ENCODE results near the gene WFIKKN1.

WFIKKN1 gene

GRCh38 chr16:641326-642188, 10.8 kb downstream of the WFIKKN1 start, which contains the start of gene MCRIP2 (continued):
- TF ChIP-seq YY1 (tag by site-specific recombination; IDR thresholded peaks at IDR 0.05), result peak; percentile 60; the same call in 1 of the 2 replicates
- TF ChIP-seq, protein P1, sequence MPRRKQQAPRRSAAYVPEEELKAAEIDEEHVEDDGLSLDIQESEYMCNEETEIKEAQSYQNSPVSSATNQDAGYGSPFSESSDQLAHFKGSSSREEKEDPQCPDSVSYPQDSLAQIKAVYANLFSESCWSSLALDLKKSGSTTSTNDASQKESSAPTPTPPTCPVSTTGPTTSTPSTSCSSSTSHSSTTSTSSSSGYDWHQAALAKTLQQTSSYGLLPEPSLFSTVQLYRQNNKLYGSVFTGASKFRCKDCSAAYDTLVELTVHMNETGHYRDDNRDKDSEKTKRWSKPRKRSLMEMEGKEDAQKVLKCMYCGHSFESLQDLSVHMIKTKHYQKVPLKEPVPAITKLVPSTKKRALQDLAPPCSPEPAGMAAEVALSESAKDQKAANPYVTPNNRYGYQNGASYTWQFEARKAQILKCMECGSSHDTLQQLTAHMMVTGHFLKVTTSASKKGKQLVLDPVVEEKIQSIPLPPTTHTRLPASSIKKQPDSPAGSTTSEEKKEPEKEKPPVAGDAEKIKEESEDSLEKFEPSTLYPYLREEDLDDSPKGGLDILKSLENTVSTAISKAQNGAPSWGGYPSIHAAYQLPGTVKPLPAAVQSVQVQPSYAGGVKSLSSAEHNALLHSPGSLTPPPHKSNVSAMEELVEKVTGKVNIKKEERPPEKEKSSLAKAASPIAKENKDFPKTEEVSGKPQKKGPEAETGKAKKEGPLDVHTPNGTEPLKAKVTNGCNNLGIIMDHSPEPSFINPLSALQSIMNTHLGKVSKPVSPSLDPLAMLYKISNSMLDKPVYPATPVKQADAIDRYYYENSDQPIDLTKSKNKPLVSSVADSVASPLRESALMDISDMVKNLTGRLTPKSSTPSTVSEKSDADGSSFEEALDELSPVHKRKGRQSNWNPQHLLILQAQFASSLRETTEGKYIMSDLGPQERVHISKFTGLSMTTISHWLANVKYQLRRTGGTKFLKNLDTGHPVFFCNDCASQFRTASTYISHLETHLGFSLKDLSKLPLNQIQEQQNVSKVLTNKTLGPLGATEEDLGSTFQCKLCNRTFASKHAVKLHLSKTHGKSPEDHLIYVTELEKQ (tag by site-specific recombination; IDR thresholded peaks at IDR 0.05; ENCODE audit: borderline replicate concordance), result no peak
- peak; percentile 49; the same call in 1 of the 2 replicates for TF ChIP-seq ZIC2 (tag by site-specific recombination; IDR thresholded peaks at IDR 0.05)
- TF ChIP-seq ZNF624 (tag by site-specific recombination; IDR thresholded peaks at IDR 0.05), result no peak
- TF ChIP-seq KLF17 (tag by site-specific recombination; IDR thresholded peaks at IDR 0.05), result 0 out of 2 replicates have a peak, but pooled peaks have one; percentile 44
- peak; percentile 51; the same call in 1 of the 2 replicates for TF ChIP-seq SP3 (tag by site-specific recombination; IDR thresholded peaks at IDR 0.05)
- TF ChIP-seq ZNF791 (tag by site-specific recombination; IDR thresholded peaks at IDR 0.05), result no peak
- peak; percentile 69; the same call in 1 of the 2 replicates for TF ChIP-seq GLIS2 (tag by site-specific recombination; IDR thresholded peaks at IDR 0.05)
- no peak for TF ChIP-seq PBX3 (CRISPR knock-in tag; IDR thresholded peaks at IDR 0.05)
- no peak for TF ChIP-seq ZNF510 (tag by site-specific recombination; IDR thresholded peaks at IDR 0.05; ENCODE audit: insufficient replicate concordance)
- TF ChIP-seq ATF2 (tag by site-specific recombination; IDR thresholded peaks at IDR 0.05; ENCODE audit: low read depth), result no peak
- TF ChIP-seq ZNF792 (tag by site-specific recombination; IDR thresholded peaks at IDR 0.05), result no peak
- TF ChIP-seq ZBTB49 (tag by site-specific recombination; IDR thresholded peaks at IDR 0.05; ENCODE audit: low read depth), result no peak
- peak; percentile 63 for TF ChIP-seq KLF1 (tag by site-specific recombination; IDR thresholded peaks at IDR 0.05)
- no peak for TF ChIP-seq ZNF37A (tag by site-specific recombination; IDR thresholded peaks at IDR 0.05)
- no peak for TF ChIP-seq ZNF449 (tag by site-specific recombination; IDR thresholded peaks at IDR 0.05)
- TF ChIP-seq ZBTB20 (tag by site-specific recombination; IDR thresholded peaks at IDR 0.05), result peak; percentile 65
- no peak for TF ChIP-seq ZNF10 (tag by site-specific recombination; IDR thresholded peaks at IDR 0.05)
- no peak for TF ChIP-seq ZNF239 (tag by site-specific recombination; IDR thresholded peaks at IDR 0.05)
- TF ChIP-seq, protein P2, sequence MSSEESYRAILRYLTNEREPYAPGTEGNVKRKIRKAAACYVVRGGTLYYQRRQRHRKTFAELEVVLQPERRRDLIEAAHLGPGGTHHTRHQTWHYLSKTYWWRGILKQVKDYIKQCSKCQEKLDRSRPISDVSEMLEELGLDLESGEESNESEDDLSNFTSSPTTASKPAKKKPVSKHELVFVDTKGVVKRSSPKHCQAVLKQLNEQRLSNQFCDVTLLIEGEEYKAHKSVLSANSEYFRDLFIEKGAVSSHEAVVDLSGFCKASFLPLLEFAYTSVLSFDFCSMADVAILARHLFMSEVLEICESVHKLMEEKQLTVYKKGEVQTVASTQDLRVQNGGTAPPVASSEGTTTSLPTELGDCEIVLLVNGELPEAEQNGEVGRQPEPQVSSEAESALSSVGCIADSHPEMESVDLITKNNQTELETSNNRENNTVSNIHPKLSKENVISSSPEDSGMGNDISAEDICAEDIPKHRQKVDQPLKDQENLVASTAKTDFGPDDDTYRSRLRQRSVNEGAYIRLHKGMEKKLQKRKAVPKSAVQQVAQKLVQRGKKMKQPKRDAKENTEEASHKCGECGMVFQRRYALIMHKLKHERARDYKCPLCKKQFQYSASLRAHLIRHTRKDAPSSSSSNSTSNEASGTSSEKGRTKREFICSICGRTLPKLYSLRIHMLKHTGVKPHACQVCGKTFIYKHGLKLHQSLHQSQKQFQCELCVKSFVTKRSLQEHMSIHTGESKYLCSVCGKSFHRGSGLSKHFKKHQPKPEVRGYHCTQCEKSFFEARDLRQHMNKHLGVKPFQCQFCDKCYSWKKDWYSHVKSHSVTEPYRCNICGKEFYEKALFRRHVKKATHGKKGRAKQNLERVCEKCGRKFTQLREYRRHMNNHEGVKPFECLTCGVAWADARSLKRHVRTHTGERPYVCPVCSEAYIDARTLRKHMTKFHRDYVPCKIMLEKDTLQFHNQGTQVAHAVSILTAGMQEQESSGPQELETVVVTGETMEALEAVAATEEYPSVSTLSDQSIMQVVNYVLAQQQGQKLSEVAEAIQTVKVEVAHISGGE (tag by site-specific recombination; conservative IDR thresholded peaks at IDR 0.05; ENCODE audit: low read depth), result no peak
- TF ChIP-seq, protein P3, sequence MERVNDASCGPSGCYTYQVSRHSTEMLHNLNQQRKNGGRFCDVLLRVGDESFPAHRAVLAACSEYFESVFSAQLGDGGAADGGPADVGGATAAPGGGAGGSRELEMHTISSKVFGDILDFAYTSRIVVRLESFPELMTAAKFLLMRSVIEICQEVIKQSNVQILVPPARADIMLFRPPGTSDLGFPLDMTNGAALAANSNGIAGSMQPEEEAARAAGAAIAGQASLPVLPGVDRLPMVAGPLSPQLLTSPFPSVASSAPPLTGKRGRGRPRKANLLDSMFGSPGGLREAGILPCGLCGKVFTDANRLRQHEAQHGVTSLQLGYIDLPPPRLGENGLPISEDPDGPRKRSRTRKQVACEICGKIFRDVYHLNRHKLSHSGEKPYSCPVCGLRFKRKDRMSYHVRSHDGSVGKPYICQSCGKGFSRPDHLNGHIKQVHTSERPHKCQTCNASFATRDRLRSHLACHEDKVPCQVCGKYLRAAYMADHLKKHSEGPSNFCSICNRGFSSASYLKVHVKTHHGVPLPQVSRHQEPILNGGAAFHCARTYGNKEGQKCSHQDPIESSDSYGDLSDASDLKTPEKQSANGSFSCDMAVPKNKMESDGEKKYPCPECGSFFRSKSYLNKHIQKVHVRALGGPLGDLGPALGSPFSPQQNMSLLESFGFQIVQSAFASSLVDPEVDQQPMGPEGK (tag by site-specific recombination; IDR thresholded peaks at IDR 0.05), result peak; percentile 95

All from HEK293 (cell line).